ENCODE results near the gene ANKRD22.
"Not testable (repeated sequence)": the region's sequence is repeated elsewhere in the genome, so short reads cannot be mapped to it uniquely, and the experiment has no call there.

Gene ANKRD22

DNA sequence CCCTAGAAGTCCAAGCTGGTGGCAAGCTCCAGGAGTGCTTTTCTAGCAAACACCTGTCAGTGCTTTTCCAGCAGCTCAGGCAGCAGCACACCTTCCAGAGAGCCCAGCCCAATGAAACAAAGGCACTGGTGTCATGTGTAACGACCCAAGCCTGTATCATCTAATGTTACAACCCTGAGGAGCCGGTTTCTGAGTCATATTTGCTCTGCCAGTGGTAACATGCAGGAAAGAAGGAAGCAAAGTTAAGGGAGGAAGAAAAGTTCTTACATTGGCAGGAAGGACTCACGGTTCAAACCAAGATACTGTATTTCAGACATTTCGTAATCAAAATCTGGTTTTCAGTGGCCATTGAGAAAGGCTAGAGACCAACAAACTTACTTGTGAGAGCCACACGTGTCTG, at the start of gene ANKRD22:
Gene ANKRD22 (minus strand): TSS at position 139 of the 400 bp plus-strand sequence. CDS start 237 bp downstream, outside the sequence.
- peak; percentile 96 for DNase-seq

DNA sequence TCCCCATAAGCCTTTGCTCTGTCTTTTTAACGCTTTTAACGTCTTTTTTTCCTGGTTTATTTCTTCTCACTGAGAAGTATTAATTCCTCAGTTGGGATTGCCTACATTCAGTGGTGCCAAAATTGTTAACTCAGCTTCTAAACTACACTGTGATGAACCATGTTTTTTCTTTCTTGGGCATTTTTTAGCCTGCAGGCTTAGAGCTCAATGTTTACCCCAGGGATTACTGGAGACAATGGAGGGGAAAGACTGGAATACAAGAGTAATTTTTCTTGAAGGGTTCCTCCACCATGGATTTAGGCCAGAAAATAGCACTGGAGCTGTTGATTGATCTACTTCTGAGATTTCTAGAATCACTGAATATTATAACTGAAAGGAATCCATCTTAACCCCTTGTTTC, 48.2 kb upstream of the ANKRD22 start:
- no peak for DNase-seq

DNA sequence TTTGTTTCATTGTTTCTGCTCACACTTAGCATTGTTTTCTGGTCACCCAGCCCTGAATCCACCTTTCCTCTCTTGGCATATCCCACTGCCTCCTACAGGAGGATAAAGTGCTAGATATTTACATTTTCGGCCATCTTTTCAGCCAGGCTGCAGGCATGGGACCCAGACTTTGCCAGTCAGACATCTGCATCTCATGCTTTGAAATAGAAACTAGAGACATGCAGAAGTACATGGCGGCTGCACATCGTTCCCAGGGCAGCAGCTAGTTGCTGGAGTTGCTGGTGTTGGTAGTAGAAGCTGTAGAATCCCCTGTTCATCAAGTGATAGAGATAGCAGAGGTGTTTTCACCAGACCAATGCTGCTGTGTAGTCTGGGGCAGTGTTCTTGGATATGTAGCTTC, 47.1 kb upstream of the ANKRD22 start:
- no peak for DNase-seq

DNA sequence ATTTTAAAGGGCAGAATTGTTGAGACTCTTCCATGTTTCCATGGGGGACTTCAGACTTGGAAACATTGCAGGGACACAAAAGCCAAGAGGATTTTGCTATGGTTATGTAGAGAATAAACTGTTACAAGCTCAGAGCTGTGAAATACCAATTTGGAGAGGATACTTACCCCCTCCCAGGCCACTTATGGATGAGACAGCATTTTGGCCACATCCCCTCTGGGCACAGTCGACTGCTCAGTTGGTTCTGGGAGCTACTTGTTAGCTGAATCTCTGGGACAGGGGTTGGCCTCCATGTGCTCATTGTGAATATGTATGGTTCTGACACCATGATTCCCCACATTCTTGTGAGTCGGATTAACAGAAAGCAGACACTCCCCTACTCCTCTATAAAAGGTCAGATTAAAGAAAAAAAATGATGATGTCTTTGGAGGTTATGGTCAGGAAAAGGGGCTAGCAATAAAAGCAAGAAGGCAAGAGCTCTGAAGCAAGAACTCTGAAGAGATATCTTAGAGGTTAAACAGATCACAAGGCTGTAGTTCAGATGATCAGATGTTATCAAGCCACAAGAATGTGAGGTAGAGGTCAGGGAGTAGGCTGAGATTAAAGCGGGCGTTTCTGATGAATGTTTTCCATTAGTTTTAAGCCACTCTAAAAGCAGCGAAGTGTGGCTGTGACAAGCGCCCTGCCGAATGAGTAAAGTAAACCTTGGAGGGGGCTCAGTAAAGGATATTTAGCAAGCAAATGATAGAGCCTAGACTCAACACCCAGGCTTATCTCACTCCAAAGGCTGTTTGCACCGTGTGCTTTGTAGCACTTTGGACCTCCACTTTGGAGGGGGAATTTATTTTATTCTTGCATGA, 45.6 kb upstream of the ANKRD22 start:
- no peak for DNase-seq

DNA sequence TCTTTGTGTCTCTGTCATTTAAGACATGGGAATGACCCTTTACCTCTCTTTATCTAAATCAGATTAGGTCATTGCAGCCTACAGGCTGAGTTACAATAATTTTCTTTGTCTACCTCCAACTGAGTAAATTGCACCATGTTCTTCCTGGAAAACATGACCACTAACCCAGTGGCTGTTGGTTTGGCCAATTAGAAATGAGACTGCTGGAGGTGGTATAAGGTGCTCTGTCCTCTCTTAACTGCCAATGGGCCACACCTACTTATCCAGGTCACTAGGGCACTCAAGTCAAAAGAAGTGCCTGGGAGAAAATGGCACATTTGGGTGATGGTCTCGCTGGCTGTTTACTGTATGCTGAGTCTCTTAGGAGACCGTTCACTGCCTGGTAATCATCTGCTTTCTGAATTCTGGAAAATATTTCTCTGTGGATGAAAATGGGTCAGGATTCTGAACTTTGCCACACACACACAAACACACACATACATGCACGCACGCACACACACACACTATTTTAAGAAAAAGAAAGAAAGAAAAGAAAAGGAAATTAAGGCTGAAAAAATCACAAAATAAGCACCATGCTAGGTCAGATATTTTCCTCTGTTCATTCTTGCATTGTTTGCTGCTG, 44.8 kb upstream of the ANKRD22 start:
- DNase-seq: no peak

DNA sequence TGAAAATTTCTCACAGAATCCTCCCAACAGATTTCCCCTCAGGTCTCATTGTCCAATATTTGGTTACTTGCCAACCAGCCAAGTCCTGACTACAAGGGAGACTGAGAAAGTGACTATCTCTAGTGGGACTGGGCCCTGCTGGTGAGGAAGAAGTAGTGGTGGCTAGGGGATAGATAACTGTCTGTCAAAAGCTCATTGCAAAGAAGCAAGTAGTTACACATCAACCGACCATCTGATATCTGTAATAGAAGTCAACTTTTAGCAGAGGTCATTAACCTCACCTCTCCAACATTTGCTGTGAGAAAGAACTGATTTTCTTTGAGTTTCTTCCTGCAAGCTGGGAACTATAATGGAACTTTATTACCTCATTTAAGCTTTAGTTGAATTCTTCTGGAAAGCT, 43.6 kb upstream of the ANKRD22 start:
- no peak for DNase-seq

DNA sequence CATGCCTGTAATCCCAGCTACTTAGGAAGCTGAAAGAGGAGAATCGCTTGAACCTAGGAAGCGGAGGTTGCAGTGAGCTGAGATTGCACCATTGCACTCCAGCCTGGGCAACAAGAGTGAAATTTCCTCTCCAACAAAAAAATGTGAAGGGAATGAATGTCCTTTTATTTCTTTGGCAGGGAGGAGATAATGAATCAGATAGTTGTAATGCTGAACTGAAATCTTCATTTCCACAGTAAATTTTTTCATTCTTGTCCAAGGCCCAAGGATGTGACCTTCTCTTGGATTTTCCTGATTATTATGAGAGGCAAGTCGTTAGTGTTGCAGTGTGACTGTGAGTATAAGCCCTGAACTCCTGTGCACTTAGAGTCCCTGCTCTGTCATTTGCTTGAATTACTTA, 42.0 kb upstream of the ANKRD22 start:
- no peak for DNase-seq

DNA sequence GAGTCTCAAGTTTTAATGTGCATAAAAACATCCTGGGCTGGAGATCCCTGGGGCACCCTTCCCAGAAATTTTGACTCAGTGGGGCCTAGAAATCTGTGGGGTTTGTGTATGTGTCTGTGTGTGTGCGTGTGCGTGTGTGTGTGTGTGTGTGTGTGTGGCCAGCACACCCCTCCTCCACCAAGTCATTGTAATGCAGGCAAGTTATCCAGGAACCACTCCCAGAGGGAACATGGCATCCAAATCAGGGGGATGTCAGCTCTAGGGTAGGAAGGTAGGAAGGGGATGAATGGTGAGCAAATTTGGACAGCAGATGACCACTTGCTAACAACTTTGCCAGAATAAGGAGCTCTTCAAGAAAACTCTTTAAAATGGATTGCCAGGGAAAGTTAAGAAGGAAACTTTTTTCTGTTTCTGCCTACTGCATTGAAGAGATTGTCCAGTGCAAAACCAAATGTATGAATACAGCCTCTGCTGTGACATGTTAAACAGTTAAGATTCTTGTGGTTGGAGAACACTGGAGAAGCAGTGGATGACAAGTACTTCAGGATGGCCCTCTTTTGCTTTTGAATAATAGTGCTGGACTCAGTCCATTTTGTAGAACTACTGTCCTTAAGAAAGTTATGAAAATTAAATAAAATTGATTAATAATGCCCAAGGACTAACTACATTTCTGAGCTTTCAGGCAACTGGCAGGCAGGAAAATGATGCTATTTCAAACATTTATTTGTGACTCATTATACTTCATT, 40.8 kb upstream of the ANKRD22 start:
- no peak for DNase-seq

DNA sequence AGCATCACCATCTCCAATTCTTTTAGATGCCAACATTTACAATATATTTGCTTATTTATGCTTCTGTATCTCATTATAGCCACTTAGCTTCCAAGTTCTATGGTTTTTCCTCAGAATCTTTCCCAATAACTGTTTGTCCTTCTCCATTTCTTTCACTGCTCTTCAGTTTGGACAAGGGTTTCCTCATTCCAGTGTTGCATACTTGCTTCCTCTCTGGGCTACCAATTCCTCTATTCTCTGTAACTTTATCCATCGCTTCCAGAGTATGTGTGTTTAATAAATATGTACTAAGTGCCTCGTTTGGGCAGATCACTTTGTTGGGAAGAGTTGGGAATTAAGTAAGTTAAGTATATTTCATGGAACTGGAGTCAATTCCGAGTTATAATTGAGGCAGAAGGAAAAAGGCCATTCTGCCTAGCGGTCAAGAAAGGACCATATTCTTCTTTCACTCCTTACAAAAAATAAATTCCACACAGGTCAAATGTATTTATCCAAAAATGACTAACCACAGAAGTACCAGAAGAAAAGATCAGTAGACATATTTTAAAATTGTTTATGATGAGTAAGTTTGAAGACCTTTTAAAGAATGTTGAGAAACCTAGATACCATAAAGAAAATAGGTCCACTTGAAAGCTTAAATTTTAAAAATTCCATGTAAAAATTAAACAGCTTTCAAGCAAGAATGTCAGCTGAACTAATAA, 39.2 kb upstream of the ANKRD22 start:
- peak in 1 of 2 experiments; percentile 19 for DNase-seq

DNA sequence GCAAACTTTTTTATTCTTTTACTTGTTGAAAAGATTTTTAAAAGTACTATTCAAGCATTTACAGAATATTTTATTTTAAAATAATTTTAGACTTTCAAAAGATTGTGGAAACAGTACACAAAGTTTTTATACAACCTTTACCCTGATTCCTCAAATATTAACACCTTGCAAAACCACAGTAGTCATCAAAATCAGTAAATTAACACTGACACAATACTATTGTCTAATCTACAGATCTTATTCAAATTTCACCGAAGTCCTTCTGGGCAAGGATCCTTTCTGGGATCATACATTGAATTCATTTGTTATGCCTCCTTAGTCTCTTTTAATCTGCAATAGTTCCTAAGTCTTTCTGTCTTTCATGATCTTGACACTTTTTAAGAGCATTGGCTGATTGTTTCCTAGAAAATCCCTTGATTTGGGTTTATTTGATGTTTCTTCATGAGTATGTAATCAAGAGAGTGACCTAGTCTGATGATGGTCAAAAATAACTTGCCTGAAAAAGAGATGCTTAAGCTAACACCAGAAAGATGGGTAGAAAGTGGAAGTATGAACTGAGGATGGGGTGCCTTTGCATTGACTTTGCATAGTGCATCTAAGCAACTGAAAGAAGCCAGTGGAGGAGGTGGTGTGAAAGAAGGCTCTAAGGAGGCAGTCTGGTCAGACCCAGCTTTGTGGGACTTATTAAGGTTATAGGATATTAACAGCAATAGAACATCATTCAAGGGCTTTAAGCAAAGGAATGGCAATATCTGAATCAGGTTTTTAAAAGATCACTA, 38.1 kb upstream of the ANKRD22 start:
- DNase-seq: no peak

DNA sequence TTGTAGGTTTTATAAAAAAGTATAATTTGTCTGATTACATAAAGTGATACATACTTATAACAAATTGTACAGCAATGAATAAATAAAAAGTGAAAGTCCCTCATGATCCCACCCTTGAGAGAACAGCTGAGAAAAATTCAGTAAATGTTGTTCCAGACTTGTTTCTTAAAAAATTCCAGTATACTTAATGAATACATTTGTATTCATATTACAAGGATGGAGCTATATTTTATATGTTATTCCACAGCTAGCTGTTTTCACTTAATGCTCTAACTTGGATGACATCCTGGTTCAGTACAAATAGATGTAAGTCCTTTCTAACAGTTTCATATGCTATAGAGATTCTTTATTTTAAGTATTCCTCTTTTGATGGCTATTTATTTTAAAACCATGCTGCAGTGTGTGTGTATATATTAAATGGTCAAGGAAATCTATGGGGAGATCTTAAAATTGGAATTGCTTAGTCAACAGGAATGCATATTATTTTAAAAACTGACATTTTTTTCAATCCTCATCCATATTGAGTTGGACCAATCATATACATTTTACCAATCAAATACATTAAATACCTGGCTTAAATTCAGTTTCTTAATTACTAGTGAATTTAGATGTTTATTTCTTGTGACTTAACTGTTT, 37.3 kb upstream of the ANKRD22 start:
- DNase-seq: no peak

DNA sequence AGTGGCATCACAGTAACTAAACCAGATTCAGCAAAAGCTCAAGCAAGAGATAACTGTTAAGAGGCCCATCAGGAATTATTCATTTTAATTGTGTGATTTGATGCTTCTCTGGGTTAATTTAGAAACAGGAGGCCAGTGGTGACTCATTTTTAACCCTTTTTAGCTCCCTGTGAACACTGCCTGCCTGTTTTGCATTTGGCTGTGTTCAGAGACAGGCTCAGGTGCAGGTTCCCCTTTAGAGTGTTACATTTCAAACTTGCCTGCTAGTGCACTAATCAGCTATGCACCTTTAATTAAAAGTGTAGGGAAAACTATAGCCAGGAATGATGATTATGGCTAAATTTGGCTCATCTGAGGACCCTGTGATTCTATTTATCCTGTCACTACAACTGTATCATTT, 34.9 kb upstream of the ANKRD22 start:
- no peak for DNase-seq

DNA sequence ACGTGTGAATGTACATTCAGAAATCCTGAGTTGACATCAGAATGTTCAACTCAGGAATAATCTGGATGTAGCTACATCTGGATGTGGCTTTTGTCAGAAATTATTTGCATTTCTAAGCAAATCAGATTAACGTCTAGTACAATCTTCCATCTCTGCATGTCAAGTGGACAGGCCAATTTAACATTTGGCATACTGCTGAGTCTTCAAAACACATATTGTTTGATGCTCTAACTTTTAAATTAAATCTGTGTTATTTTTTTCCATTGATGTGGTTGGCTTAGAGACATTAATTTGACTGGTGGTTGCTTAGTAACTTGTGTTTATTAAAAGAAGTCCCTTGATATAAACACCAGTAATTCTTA, 31.8 kb upstream of the ANKRD22 start:
- no peak for DNase-seq

DNA sequence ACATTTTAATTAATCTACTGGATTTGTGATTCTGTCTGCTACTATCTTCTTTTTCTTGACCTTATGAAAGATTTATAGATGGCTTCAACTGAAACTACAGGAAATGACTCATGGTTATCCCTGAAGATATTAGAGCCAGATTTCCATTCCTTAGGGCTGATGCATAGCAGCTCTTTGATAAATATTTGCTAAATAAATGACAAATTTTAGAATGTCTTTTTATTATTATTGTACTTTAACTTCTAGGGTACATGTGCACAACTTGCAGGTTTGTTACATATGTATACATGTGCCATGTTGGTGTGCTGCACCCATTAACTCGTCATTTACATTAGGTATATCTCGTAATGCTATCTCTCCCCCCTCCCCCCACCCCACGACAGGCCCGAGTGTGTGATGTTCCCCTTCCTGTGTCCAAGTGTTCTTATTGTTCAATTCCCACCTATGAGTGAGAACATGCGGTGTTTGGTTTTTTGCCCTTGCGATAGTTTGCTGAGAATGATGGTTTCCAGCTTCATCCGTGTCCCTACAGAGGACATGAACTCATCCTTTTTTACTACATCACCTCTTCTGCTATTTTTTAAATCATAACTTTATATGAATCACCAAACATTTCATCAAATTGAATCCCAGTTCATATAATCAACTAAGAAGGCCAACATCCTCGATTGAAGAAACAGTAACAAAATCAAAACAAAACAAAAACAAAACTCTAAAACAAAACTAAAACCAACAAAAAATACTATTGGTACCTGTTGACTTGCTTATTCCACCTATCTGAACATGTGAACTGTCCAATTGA, 31.2 kb upstream of the ANKRD22 start:
- not testable (repeated sequence) for DNase-seq

DNA sequence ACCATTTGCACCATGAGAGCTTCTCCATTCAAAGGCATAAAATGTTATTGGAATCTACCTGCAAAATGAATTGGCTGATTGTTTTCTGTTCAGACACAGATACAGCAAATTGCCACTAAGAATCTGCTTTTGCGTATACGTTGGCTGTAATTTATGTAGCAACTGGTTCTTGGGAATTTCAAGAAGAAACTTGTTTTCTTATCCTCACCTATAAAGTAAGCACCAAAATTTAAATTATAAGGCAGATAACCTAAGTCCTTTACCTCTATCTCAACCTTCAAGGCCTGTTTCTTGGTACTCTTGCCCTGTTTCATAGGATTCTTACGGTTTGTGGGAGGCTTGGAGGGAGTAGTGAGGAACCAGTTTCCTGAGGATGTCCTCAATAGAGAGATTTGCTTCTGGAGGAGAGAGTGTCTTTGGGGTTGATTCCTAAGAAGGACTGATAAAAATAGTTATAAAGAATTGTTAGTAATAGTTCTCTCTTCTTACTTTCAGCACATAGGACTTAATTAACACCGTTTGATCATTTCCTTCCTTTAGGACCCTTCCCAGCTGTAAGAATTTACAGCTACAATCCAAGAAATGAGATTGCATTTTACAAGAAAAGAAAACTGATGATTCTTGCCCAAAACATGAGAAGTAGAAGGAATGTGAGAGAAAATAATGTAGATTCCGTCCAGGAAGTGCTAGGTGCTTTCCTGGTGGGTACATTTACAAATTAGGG, 30.4 kb upstream of the ANKRD22 start:
- no peak for DNase-seq

DNA sequence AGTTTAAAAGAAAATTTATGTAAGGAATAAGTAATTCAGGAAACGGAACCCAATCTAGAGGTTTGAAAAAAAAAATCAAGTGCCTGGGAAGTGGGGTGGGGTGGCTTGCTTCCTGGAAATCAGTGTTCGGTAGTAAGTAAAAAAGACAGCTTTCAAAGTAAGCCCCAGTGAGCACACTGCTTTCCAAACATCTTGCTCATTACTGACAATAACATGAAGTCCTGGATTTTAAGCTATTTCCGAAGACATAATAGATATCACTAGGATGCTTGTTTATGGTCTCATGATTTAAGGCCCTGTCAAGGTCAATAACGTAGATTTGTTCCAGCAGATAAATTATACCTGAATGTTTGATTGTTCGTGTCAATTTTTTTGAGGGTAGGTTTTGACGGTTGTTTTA, 29.7 kb upstream of the ANKRD22 start:
- DNase-seq: no peak

DNA sequence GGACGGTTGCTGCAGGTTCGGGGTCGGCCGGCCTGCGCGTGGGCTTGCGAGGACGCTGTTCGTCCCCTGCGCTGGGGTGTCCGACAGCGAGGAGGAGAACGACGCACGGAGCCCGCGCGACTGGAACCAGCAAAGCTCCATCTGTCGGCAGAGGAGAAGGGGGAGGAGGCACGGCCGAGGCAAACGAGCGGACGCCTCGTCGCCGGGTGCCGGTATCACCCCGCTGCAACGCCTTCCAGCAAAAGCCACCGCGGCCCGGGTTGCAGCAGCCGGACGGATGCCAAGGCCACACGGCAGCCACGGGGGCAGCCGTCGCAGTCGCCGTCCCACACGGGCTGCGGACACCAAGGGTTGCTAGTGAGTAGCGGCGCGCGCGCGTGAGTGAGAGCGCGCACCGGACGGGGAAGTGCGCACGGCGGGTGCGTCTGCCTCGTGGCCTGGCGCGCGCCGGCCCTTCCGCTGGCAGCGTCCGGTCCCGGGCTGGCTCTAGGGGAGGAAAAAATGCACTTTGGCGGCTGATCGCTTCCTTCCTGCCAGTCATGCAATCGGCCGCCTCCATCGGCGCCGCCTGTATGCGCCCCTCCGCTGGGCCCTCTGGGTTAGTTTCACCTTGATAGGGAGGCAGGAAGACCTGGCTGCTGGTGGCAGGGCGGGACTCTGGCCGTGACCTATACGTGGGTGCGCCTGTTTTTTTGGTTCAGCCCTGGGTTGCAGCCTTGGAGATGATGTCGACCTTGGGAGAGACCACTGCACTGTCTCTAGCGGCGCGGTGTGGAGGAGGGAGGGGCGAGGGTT, 28.8 kb upstream of the ANKRD22 start:
- peak; percentile 74 to 88 for DNase-seq

DNA sequence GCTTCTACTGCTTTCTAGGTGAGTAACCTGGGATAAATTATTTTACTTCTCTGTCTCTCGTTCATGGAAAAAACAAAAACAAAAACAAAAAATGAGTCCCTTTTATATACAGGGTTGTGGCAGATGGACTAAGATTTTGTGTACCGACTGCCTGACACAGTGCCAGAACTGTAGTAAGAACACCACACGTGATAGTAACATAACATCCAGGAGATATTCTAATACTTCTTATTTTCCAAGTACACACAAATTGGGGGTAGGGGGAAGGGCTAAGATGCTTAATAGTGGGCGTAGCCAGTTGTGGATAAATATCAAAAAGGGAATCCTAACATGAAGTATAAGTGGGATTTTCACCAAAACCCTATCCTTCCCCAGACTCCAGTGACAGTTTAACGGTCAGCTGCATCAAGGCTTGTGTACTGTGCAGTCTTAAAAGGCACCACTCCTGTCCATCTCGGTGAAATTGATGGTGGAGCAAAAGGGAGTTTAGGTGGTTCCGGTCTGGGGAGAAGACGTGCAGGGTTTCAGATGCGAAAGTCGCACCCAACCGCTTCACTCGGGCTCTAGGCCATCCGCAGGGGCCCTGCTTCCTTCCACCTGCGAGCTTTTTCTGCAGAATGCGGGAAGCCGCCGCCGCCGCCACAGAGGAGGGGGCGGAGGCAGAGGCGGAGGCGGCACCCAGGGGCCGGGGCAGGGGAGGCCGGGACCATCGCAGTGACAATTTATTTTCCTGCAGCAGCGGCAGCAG, 28.1 kb upstream of the ANKRD22 start, which contains the start of gene STAMBPL1:
Gene STAMBPL1 (plus strand): TSS at position 712 of the 748 bp plus-strand sequence. CDS start 21,464 bp downstream, outside the sequence.
- peak; percentile 60 to 65 for DNase-seq
